ENCODE measurements around the gene RGS19.

RGS19 gene

GRCh38 chr20:64107736-64108457 is 28.6 kb upstream of the RGS19 start:
- DNase-seq = peak; percentile 44 to 47

GRCh38 chr20:64106981-64107735 is 27.8 kb upstream of the RGS19 start, which contains the start of gene NPBWR2:
NPBWR2 (minus strand) TSS chr20:64107565; CDS start chr20:64106831, 734 bp downstream.
- DNase-seq = no peak

DNA sequence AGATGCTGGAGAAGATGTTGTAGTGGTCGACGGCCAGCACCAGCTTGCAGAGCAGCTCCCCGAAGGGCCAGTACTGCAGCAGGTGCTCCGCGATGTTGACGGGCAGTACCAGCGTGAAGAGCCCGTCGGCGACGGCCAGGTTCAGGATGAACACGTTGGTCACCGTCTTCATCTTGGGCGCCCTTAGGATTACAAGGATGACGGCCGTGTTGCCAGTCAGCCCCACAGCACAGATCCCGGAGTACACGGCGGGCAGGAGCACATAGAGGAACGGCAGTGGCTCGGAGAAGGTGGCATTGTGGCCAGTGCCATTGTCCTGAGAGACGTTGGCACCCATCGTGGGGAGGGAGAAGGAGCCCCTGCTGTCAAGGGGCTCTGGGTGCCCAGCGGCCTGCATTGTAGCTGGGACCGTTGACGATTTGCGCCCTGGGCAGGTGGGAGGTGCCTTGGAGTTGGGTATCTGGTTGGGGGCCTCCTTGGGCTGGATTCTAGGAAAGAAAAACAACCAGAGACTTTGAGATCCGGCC is 27.2 kb upstream of the RGS19 start:
- DNase-seq = no peak

- DNase-seq = no peak
These were observed 26.6 kb upstream of the RGS19 start for GRCh38 chr20:64105846-64106434.

- no peak for DNase-seq
These were observed 25.5 kb upstream of the RGS19 start for GRCh38 chr20:64104667-64105451.

GRCh38 chr20:64103871-64104666 is 24.8 kb upstream of the RGS19 start:
- no peak for DNase-seq

DNA sequence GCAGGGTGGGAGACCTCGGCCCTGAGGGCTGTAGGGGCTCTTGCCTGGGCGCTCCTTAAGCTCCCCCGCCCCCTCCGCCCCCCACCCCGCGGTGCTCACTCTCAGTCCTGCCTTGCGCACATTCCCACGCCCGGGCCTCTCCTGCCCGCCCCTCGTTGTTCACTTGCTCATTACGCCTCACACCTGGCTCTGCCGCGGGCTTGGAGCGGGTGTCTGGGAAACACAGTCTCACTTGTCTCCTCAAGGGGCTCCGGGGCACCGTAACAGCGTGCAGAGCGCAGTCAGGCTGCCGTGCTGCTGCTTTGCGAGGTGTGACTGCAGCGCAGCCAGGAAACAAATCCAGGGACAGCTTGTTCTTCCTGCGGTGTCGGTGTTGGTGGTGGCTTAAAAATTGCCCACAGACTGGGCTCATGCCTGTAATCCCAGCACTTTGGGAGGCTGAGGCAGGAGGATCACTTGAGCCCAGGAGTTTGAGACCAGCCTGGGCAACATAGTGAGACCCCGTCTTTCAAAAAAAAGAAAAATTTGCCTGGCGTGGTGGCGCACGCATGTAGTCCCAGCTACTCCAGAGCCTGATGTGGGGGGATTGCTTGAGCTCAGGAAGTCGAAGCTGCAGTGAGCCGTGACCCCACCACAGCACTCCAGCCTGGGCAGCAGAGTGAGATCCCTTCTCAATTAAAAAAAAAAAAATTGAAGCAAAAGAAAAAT is 23.5 kb upstream of the RGS19 start:
- DNase-seq = no peak

- DNase-seq = peak in 1 of 2 donors; percentile 54
These were observed 22.7 kb upstream of the RGS19 start for GRCh38 chr20:64101731-64102621.

- DNase-seq = no peak
These were observed 21.8 kb upstream of the RGS19 start for GRCh38 chr20:64100946-64101688.

- no peak for DNase-seq
These were observed 21.2 kb upstream of the RGS19 start for GRCh38 chr20:64100566-64100888.

DNA sequence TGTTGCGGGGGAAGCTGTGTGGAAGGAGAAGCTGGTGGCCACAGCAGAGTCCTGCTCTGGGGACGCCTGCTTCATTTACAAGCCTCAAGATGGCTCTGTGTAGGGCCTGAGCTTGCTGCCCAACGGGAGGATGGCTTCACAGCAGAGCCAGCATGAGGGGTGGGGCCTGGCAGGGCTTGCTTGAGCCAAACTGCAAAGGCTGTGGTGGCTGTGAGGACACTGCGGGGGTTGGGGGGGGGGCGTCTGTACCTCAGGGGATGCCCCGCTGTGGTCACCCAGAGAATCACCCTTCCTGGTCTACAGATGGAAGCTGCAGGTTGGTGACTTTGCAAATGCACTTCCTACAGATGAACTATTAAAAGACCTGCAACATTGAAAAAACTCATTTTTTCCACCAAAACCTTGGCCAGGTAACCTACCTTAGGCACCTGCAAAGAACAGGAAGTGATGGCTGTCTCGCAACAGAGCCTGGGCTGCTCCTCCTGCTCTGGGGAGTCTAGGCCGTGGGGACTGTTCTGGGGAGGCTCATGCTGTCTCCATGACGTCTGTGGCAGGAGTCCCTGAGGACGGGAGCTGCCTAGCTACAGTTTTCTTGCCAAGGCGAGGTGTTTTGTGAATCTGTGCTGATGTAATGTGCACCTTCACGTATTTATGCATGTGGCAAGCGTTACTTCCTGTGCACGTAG is 20.7 kb upstream of the RGS19 start:
- DNase-seq = no peak

- no peak for DNase-seq
These were observed 19.9 kb upstream of the RGS19 start for GRCh38 chr20:64099086-64099786.

GRCh38 chr20:64098471-64099013 is 19.2 kb upstream of the RGS19 start:
- no peak for DNase-seq

DNA sequence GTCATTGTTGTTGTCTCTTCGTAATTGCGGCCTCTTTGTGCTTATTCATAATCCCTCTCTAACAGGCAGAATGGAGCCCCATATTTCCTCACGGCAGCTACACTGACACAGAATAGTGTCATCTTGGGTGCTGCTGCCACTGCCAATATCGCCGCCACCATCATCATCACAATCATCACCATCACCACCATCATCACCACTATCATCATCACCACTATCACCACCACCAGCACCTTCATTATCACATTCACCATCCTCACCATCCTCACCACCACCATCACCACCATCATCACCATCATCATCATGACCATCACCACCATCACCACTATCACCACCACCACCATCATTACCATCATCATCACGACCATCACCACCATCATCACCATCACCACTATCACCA is 17.2 kb upstream of the RGS19 start:
- DNase-seq = no peak

GRCh38 chr20:64095927-64096326 is 16.6 kb upstream of the RGS19 start:
- DNase-seq = no peak

- no peak for DNase-seq
These were observed 16.1 kb upstream of the RGS19 start for GRCh38 chr20:64095455-64095854.

DNA sequence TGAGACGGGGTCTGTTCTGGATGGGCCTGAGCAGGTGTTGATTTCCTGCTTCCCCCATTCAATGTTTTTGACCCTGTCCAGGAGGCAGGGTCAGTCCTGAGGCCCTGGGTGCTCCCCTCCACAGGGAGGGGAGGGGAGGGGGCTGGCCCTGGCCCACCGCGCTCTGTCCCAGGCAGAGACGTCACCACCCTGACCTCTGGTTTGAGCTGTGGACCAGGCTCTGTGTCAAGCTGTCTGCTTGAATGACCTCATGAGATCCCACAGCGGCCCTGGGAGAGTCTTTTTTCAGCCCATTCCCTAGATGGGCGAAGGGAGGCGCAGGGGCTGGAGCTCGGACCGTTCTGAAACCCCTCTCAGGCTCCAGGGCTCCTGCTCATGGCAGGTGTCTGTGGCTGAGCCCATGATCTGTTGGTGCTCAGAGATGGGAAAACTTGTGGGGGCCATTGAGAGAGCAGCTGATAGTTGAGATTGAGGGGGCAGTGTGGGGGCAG is 13.7 kb upstream of the RGS19 start:
- no peak for DNase-seq
